ENCODE data around the gene CHST13. TPM values are rescaled to one million over a fixed set of nuclear protein-coding genes. Genes with fewer than 3 reads are reported as not detected.

Gene CHST13
- total RNA-seq, 2 experiments from 2014 or later: not detected

- no peaks in the 10 kb centered on the region for H3K4me1 Mint-ChIP-seq (ENCODE audit: low read depth)
- H3K27ac ChIP-seq (ENCODE audit: low read depth in 1 of 2, low read length in 2 of 2): no peak overlapping the region
- CTCF ChIA-PET: no interaction called here
- H3K27ac Mint-ChIP-seq: no peak overlapping the region
- H3K9me3 ChIP-seq (ENCODE audit: control insufficient read depth in 1 of 2, insufficient read depth in 1 of 2, low read length in 2 of 2): no peaks in the 10 kb centered on the region
- intact Hi-C loops (cut with DNase I, micrococcal nuclease): no loop called here
- no peaks in the 10 kb centered on the region for H3K27me3 Mint-ChIP-seq
- DNase-seq (no peak), ATAC-seq (ENCODE audit: poor library complexity) (no peak)
- no peak overlapping the region for H3K4me3 ChIP-seq (ENCODE audit: low read length)
- H3K27me3 ChIP-seq (ENCODE audit: control insufficient read depth in 1 of 2, insufficient read depth in 2 of 2, low read length in 2 of 2): no peaks in the 10 kb centered on the region
- POLR2A ChIA-PET: no interaction called here
- H3K4me1 ChIP-seq (ENCODE audit: insufficient read depth, low read length): no peaks in the 10 kb centered on the region
- H3K4me3 Mint-ChIP-seq: no peak overlapping the region
- H3K36me3 ChIP-seq (ENCODE audit: insufficient read depth, low read length): no peaks in the 10 kb centered on the region
- H3K9me3 Mint-ChIP-seq: no peaks in the 10 kb centered on the region
- H3K36me3 Mint-ChIP-seq (ENCODE audit: low read depth): no peaks in the 10 kb centered on the region
- no peak for TF ChIP-seq CTCF (IDR thresholded peaks at IDR 0.05)
Observed at GRCh38 chr3:126510308-126510910, 13.5 kb upstream of the CHST13 start.

GRCh38 chr3:126511291-126511690 is 12.7 kb upstream of the CHST13 start:
- ChIA-PET POLR2A (no interaction called here), CTCF (no interaction called here)
- Histone ChIP-seq H3K27me3 (ENCODE audit: control insufficient read depth in 1 of 2, insufficient read depth in 2 of 2, low read length in 2 of 2) (no peaks in the 10 kb centered on the region), H3K4me3 (ENCODE audit: low read length) (no peak overlapping the region), H3K36me3 (ENCODE audit: insufficient read depth, low read length) (no peaks in the 10 kb centered on the region), H3K9me3 (ENCODE audit: control insufficient read depth in 1 of 2, insufficient read depth in 1 of 2, low read length in 2 of 2) (no peaks in the 10 kb centered on the region), H3K27ac (ENCODE audit: low read depth in 1 of 2, low read length in 2 of 2) (no peak overlapping the region), H3K4me1 (ENCODE audit: insufficient read depth, low read length) (no peaks in the 10 kb centered on the region)
- no peaks in the 10 kb centered on the region for H3K36me3 Mint-ChIP-seq (ENCODE audit: low read depth)
- intact Hi-C loops (cut with DNase I, micrococcal nuclease): no loop called here
- no peak overlapping the region for H3K4me3 Mint-ChIP-seq
- no peaks in the 10 kb centered on the region for H3K4me1 Mint-ChIP-seq (ENCODE audit: low read depth)
- ATAC-seq (ENCODE audit: poor library complexity) (no peak), DNase-seq (no peak)
- TF ChIP-seq CTCF (IDR thresholded peaks at IDR 0.05): no peak
- H3K27ac Mint-ChIP-seq: no peak overlapping the region
- no peaks in the 10 kb centered on the region for H3K9me3 Mint-ChIP-seq
- no peaks in the 10 kb centered on the region for H3K27me3 Mint-ChIP-seq

- DNase-seq: no peak
- CTCF ChIA-PET: no interaction called here
- H3K4me3 Mint-ChIP-seq: no peak overlapping the region
Observed at GRCh38 chr3:126512026-126512425, 11.9 kb upstream of the CHST13 start.

More at GRCh38 chr3:126512026-126512425, 11.9 kb upstream of the CHST13 start:
- no peaks in the 10 kb centered on the region for H3K4me1 Mint-ChIP-seq (ENCODE audit: low read depth)
- H3K36me3 ChIP-seq (ENCODE audit: insufficient read depth, low read length): no peaks in the 10 kb centered on the region
- no peaks in the 10 kb centered on the region for H3K9me3 Mint-ChIP-seq
- no peak overlapping the region for H3K4me3 ChIP-seq (ENCODE audit: low read length)
- no peak overlapping the region for H3K27ac Mint-ChIP-seq
- no peaks in the 10 kb centered on the region for H3K27me3 Mint-ChIP-seq
- H3K36me3 Mint-ChIP-seq (ENCODE audit: low read depth): no peaks in the 10 kb centered on the region
- intact Hi-C loops (cut with DNase I, micrococcal nuclease): no loop called here
- no peaks in the 10 kb centered on the region for H3K27me3 ChIP-seq (ENCODE audit: control insufficient read depth in 1 of 2, insufficient read depth in 2 of 2, low read length in 2 of 2)
- no peaks in the 10 kb centered on the region for H3K9me3 ChIP-seq (ENCODE audit: control insufficient read depth in 1 of 2, insufficient read depth in 1 of 2, low read length in 2 of 2)
- H3K4me1 ChIP-seq (ENCODE audit: insufficient read depth, low read length): no peaks in the 10 kb centered on the region
- POLR2A ChIA-PET: no interaction called here
- ATAC-seq (ENCODE audit: poor library complexity): no peak
- TF ChIP-seq CTCF (IDR thresholded peaks at IDR 0.05): no peak
- H3K27ac ChIP-seq (ENCODE audit: low read depth in 1 of 2, low read length in 2 of 2): no peak overlapping the region
